ELF-1 (cell line): ENCODE measurements around the gene MNT.

Experiments
- DNase-seq: peaks from one replicate; pipeline ENCODE4 v3.0.0-alpha.2; 2016; ENCODE audit warnings: low read depth, low spot score

The MNT gene

DNA sequence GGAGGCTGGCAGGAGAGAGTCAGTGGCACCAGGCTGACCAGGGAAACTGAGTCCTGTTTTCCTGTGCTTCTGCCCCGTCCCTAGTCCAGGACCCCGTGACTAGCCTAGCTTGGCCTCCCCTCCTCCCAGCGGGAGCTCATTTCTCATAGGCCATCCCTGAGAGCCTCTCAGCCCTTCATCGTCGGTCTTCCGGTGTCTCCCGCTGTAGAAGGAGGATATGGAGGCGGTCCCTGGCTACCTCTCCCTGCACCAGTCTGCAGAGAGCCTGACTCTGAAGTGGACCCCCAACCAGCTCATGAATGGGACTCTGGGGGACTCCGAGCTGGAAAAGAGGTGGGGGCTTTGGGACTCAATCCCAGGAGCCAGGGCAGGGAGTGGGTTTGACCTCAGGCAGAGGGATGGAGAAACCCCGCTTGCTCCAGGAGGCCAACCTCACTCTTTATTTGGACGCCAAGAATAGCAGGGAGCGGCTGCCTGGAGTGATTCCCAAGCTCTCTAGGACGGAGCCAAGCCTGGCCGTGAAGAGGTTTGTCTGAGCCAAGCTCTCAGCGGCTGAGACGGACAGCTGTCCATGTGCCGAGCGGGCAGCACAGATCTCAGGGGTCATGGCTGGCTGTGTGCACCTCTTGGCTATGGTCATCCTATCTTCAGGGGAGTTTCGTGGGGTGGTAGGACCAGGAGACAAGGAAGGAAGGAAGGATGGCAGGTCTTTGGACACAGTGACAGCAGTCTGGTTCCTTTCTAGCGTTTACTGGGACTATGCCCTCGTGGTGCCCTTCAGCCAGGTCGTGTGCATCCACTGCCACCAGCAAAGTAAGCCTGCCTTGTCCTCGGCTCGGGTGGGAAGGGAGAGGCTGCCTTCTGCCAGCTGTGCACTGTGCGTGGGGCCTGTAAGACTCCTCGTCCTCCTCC is 36.8 kb downstream of the MNT start:
- DNase-seq = no peak

DNA sequence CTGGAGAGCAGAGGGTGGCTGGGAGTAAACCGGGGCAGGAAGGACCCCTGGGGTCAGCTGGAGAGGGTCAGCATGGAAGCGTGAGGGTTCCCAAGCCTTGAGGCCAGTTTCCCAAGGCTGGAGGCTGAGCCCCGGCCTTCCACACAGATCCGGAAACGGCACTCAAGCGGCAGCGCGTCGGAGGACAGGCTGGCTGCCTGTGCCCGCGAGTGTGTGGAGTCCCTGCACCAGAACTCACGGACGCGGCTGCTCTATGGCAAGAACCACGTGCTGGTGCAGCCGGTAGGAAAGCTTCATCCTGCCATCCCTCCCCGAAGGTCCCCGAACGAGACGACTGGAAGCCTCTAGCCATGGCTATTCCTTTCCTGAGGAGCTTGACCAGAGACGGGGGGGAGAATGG is 37.5 kb downstream of the MNT start:
- DNase-seq = no peak

DNA sequence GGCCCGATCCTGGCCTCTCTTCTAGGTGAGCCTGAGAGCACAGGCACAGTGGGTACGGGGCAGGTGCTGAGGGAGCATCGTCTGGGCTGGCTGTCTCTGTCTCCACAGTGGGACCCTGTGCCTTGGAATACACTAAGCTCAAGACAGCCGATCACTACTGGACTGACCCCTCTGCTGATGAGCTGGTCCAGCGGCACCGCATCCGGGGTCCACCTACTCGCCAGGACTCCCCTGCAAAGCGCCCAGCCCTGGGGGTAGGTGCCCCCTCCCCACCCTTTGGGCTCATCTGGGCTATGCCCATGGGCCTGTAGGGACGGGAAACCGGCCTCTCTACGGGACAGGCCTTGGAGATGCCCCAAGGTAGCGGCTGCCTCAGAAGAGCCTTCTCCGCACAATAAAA is 38.0 kb downstream of the MNT start:
- no peak for DNase-seq

DNA sequence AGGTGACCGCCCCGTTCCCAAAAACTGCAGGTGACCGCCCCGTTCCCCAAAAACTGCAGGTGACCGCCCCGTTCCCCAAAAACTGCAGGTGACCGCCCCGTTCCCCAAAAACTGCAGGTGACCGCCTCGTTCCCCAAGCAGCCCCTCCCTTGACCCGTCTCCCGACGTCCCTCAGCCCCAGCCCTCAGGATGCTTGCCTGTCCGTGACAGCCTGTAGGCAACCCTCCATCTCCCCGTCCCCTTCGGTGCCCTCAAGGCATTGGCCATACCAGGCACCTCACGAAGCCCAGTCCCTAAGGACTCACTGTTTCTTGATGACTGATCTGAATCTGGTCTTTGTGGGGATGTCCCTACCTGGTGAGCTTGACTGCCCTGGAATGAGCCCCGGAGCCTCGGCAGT is 38.4 kb downstream of the MNT start:
- DNase-seq = no peak

DNA sequence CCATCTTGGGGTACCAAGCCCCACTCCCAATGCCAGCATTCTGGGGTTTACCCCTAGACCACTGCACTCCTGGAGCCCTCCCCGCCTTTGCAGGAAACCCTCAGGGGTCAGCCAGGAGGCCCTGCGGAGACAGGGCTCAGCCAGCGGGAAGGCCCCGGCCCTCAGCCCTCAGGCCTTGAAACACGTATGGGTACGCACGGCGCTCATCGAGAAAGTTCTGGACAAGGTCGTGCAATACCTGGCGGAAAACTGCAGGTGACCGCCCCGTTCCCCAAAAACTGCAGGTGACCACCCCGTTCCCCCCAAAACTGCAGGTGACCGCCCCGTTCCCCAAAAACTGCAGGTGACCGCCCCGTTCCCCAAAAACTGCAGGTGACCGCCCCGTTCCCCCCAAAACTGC is 38.8 kb downstream of the MNT start:
- no peak for DNase-seq

DNA sequence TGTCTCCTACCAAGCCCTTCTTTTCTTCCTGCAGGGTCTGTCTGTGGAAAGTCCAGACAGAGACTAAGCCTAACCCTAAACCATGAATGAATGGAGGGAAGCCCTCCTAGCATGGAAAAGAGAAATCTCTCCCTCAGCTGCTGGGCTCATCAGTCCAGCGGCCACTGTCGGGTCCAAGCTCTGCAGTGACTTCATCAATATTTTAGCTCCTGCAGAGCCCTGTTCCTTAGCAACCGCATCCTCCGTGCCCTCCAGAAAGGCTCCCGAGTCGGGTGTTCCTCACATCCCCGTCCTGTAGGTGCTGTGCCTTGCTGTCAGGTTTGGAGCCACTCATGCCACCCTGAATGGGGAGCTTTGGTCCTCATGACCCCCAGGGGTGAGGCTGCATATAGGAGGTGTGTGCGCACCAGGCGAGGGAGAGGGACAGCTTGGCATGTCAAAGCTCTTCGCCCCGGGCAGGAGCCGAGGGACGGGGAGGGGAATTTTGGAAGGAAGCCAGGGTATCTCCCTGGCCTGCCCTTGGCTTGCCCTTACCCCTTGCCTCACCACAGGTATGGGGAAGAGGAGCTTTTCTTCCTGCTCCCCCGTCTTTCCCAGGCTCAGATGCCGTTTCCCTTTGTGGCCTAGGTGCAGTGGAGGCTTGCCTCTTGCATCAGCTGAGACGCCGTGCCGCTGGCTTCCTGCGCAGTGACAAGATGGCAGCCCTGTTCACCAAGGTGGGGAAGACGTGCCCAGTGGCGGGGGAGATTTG is 39.7 kb downstream of the MNT start:
- no peak for DNase-seq

DNA sequence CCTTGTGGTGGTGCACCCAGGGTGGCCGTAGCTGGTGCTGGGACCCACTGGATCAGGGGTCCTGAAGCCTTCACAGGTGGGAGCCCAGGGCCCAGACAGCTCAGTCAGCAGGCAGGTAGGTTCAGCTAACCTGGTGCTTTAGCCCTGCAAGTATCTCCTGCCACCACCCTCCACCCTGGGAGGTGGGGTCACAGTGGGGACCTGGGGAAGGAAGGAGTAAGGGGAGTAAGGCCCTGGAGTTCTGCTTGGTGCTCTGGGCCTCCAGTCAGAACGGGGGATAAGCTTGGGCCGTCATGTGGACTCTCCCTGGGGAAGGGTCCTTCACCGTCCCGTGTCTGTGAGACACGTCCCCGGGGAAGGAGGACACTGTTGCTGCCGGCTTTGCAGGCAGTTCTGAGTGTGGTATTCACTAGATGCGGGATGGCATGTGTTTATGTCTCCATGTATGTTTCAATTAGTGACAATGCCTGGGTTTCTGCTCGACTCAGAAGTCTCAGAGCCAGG is 42.9 kb downstream of the MNT start:
- no peak for DNase-seq

DNA sequence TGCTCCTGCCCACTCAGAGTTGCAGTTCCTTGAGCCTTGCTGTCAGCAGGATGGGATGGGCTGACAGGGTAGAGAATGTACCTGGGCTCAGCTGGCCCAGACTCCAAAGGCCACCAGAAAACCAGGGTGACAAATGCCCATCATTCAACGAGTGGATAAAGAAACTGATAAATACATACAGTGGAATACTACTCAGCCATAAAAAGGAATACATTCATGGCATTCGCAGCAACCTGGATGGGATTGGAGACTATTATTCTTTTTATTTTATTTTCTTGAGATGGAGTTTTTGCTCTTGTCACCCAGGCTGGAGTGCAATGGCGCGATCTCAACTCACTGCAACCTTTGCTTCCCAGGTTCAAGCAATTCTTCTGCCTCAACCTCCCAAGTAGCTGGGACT is 43.6 kb downstream of the MNT start:
- DNase-seq = no peak

DNA sequence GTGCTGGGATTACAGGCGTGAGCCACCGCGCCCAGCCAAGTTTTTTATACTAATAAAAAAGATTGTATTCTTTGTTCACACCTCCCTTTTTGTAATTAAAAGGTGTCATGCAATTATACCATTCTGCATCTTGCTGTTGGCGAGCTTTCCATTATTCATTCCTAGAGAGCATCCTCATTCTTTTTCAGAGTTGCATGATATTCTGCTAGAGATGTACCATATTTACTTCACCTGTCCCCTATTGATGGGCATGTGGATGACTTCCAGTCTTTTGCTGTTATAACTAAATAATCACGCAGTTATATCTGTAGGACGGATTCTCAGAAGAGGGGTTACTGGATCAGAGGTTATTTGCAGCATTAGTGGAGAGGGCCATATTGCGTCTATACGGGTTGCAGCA is 46.5 kb downstream of the MNT start:
- no peak for DNase-seq

DNA sequence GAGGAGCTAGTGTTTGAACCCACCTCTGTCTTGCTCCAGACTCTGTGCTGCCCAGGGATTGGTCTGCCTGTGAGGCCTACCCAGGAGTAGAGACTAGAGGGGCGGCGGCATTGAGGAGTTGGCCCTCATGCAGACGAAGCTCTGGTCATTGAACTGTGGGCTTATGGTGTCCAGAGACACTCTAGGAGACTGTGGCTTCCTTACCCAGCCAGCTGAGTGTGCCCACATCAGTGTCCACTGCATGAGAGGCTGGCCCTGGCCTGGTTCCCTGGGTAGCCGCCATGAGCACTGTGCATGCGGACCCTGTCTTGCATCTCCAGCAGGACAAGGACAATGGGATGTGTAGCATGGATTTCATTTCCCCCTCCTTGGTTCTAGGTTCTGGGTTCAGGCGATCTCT is 49.6 kb downstream of the MNT start:
- DNase-seq = no peak

DNA sequence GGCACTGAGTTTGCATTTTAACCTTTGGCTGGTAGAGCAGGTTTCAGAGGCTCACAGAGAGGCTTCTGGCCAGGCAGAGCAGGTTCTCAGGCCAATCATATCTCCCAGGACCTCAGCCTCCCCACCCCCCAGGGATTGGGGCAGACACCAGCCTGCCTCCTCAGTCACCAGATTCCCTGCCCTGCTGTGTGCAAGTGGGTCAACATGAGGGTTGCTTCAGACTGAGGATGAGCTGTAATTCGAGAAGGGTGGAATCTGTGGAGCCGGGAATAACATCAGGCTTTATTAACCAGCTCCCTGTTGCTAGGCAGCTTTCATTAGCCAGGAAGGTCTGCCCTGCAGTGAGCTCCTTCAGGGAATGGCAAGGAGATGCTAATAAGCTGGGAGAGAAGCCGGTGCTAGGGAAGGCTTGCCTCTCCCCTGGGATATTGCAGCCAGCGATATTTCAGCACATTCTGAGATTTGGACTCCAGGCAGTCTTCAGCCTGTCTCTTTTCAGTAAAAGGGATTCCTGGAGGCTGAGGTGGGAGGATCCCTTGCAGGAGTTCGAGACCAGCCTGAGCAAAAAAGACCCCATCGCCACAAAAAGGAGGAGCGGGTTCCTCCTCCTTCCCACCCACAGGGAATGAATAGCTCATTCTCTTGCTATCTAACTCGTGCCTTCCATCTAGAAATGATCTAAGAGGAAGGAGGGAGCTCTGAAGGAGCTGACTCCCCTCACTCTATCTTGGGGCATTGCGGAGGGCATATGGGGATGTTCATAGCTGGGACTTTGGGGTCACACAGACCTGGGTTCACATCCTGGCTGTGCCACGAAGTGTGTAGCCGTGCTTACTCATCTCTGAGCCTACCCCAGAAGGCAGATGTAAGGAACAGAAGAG is 52.8 kb downstream of the MNT start:
- DNase-seq = peak; percentile 99

DNA sequence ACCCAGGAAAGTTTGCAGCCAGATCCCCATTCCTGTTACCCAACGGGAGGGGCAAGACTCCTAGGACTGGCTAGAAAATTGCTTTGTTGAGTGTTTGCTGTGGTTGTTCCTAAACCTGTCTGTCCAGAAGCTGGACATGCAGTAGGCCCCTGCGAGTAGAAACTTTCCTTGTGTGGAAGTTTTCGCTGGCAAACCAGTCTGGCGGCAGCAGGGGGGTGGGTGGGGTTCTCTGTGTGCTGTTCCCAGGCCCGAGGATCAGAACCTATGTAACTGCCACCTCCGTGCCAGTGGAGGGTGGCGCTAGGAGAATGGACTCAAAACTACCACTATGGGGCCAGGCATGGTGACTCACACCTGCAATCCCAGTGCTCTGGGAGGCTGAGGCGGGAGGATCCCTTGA is 54.4 kb downstream of the MNT start:
- DNase-seq = peak; percentile 62

DNA sequence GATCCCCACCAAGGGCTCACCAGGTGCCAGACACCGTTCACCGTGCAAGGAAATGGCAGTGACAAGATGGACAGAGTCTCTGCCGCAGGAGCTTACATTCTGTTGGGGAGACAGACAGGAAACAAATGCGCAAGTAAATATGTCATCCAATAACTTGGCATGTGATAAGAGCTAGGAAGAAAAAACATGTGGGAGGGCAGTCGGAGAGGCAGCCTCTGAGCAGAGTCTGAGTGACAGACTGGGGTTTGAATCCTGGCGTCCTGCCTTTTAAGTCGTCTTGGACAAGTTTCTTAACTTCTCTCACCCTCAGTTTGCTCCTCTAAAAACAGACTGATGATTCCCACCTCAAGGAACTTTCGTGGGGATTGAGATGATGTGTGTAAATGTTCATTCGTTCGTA is 56.3 kb downstream of the MNT start:
- no peak for DNase-seq

DNA sequence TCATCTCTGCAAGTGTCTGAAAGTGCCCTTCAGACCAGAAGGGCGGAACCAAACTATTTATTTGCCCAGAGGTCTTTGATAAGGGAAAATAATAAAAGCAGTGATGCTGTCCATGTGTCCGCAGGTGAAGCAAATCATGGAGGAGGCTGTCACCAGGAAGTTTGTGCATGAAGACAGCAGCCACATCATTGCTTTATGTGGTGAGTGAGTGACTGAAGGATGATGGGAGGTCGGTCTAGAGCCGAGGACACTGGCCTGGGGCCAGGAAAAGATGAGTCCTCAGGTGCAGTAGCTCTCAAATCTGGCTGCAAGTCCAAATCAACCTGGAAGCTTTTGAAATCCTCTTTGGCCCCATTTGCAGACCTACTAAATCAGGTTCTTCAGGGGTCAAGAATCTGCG is 57.4 kb downstream of the MNT start:
- no peak for DNase-seq

DNA sequence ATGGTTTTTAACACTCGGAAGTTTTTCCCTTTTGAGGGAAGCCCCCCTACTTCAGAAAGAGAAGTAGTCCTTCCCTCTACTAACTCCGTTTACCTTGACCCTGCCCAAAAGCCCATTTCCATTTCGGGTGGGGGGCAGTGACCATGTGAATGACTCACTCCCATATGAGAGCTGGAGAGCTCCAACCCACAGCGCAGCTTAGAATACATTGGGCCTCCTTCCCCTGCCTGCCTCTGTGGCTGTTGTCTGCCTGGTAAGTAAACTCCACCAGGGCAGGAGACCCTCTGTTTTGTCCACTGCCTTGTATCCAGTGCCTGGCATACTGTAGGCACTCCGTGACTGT is 62.6 kb downstream of the MNT start:
- peak; percentile 47 for DNase-seq

DNA sequence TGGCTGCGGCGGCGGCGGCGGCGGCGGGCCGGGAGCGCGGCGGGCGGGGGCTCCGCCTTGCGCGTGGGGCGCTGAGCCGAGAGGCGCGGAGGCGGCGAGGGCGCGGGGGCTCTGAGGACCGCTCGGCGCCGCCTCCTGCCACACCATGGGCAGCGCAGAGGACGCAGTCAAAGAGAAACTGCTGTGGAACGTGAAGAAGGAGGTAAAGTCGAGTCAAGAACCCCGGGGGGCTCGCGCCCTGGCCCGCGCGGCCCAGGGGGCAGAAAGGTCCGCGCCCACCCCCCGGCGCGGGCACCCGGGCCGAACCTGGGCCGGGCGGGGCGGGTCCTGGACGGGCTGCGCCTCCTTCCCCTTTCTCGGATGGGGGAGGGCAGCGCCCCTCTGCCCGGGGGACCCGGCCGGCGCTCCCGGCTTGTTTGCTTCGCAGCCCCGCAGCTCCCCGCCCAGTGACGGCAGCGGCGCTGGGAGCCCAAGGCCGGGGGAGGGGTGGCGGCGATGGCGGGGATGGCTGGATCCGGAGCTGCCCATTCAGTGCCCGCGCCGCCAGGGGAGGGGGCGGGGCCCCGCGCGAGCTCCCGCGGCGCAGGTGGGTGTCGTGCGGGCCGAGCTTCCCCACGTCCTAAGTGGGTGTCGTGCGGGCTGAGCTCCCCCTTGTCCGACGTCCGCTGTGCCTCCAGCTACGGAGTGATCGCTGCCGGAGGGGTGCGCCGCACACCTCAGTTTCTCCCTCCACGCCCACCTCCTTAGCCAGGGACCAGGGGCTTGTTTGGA is 63.1 kb downstream of the MNT start:
- DNase-seq = peak; percentile 30

DNA sequence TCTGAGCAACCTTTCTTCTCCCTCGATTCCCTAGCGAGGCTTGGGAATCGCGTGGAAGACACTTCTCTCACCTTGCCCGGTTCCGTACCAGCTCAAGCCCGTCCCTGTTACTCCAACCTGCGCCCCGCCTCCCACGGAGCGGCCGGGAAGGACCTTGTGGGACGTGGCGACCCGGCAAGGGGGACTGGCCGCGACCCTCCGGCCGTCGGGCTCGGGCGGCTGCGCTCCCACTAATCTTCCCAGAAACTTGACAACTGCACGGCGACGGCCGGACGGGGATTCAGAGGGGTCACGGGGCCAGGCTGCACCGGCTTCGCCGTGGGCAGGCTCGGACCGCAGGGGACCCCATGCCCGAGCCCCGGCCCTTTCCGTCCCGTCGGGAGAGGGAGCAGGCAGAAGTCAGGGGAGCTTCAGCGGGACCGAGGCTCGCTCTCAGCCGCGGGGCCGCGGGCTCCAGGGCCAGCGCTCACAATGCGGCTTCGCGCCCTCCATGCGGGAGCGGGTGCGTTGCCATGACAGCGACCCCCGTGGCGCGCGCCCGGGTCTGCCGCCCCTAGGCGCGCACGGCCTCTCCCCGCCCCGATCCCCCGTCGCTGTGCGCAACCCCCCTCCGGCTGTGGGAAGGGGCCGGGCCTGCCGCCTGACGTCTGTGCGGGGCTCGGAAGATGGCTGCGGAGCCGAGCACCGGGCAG is 63.9 kb downstream of the MNT start, which contains the start of gene SGSM2:
SGSM2 (plus strand) TSS at position 650 of the 692 bp plus-strand sequence. CDS start 188 bp downstream, outside the sequence.
- peak; percentile 47 for DNase-seq

DNA sequence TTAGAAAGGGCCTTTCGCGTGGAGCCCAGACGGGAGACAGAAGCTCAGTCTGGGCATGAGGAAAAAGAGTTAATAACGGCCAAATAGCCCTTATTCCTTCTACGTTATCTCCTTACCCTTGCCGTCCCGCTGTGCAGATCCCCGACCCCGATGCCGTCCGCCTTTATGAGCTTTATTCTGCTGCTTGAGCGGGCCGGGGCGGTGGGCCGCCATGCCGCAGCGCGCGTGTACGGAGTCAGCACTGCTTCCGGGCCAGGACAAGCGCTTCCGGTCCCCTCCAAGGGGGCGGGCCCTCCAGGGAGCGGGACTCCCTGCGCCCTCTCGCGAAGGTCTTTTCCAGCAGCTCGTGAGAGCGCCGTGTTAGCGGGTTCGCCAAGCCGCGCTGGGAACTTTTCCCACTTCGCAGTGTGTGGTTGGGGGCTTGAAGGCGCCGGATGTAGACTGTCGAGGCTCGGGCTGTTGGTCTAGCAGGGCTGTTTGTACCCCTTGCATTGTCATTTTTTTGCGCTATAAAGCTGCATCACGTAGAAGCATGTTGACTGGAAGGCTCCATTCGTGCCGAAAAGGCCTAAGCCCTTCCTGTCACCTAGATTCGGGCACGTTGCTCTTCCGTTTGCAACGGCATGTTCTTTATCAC is 64.5 kb downstream of the MNT start, which contains the start of gene TSR1:
TSR1 (minus strand) TSS at position 243 of the 637 bp plus-strand sequence; CDS start at position 213, 30 bp downstream.
- peak; percentile 93 for DNase-seq

DNA sequence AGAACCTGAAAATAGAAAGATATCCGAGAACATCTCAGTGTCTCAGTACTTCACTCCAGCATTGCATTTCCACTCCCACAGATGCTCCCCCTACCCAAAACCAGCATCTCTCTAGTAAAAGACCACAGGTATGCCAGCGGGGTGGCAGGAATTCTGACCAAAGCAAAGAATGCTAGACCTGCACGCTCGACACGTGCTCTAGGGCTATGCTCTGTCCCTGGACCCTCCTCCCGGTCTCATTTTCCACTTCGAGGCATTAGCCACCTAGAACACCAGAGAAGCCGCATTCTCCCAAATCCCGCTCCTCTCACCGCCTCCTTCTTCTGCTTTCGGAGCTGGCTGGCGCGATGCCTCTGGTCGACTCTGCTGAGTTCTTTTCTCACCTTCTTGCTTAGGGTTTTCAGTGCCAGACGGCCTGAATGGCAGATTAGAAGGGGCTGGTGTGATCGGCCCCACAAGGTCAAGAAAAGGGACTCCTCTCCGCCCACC is 65.1 kb downstream of the MNT start:
- peak; percentile 27 for DNase-seq
